Mesothelial cell of epicardium (in vitro differentiated cells): ENCODE results near the gene CSDE1. TPM values are rescaled to one million over a fixed set of nuclear protein-coding genes. Genes with fewer than 3 reads are reported as not detected.

Experiments used
- DNase-seq, 2 experiments: peaks; one replicate each; pipeline ENCODE4 v3.0.0; 2021; ENCODE audit warnings: low spot score in 2 of 2; ENCODE audit not compliant: unreplicated experiment in 2 of 2
- H3K27ac Mint-ChIP-seq: 2 replicates; pipeline ENCODE4 v1.8.0; 2021; ENCODE audit warnings: mixed read lengths
- H3K27me3 Mint-ChIP-seq: 2 replicates; pipeline ENCODE4 v1.8.0; 2021; ENCODE audit warnings: low read depth, mixed read lengths
- H3K36me3 Mint-ChIP-seq: 2 replicates; pipeline ENCODE4 v1.8.0; 2021; ENCODE audit warnings: mixed read lengths
- H3K4me1 Mint-ChIP-seq: 2 replicates; pipeline ENCODE4 v1.8.0; 2021; ENCODE audit warnings: mixed read lengths
- H3K4me3 Mint-ChIP-seq: 2 replicates; pipeline ENCODE4 v1.8.0; 2021; ENCODE audit warnings: mild to moderate bottlenecking, moderate library complexity, mixed read lengths
- H3K9me3 Mint-ChIP-seq: 2 replicates; pipeline ENCODE4 v1.8.0; 2021; ENCODE audit warnings: mixed read lengths
- CTCF ChIP-seq: fragments of 200-600 bp; sonication (generic); IDR thresholded peaks from one replicate; pipeline ENCODE4 v1.5.0; 2021; ENCODE audit warnings: antibody characterized with exemption; ENCODE audit not compliant: unreplicated experiment
- total RNA-seq: library from RNA; stranded (reverse); gene quantifications from 3 replicates; pipeline ENCODE4 v1.2.1, GENCODE V29; 2021

CSDE1 gene
- total RNA-seq, 1 donor from 2014 or later, result 524 TPM

DNA sequence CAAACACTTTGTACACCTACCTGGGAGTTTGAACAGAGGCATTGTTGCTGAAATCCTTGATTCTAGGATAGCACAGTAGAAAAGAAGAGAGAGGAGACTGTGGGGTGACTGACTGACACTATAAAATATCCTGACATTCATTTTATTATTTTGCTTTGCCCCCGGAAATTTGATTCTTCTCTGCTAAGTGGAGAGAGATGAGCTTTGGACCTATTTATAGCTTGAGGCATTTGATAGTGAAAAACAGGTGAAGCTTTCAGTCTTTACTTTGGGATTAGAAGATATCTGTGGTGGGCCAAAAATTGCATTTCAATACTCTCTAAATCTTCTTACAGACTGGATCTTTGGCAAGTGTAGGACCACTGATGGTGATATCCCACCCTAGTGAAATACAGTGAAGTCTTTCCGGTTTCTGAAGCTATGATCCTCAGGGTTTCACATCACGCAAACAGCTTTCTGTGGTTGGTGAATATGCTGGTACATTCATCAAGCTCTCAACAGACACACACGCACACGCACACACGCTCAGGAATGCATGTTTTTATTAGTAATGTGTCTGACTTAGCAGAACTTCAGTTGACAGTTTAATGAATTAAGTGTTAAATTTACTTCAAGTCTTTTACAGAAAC lies 62.2 kb downstream of the CSDE1 start, which contains the start of gene AMPD1:
TSS of gene AMPD1 (minus strand) at position 117 of the 629 bp plus-strand sequence. CDS start at position 42, 75 bp downstream.
- H3K27me3 Mint-ChIP-seq, result peaks cover 23% of the 10 kb centered on the region
- H3K4me3 Mint-ChIP-seq, result no peak within 1 kb of the TSS
- no peak for TF ChIP-seq CTCF
- DNase-seq, result no peak
- no peaks in the 10 kb centered on the region for H3K36me3 Mint-ChIP-seq
- peaks cover 8% of the 10 kb centered on the region for H3K4me1 Mint-ChIP-seq
- H3K9me3 Mint-ChIP-seq, result no peaks in the 10 kb centered on the region
- no peak within 1 kb of the TSS for H3K27ac Mint-ChIP-seq

GRCh38 chr1:114694540-114695310 lies 63.1 kb downstream of the CSDE1 start:
- peaks cover 26% of the 10 kb centered on the region for H3K27me3 Mint-ChIP-seq
- H3K27ac Mint-ChIP-seq, result no peak overlapping the region
- H3K4me3 Mint-ChIP-seq, result no peak overlapping the region

GRCh38 chr1:114692947-114693346 lies 64.8 kb downstream of the CSDE1 start:
- Mint-ChIP-seq H3K27me3 (peaks cover 33% of the 10 kb centered on the region), H3K27ac (no peak overlapping the region), H3K36me3 (no peaks in the 10 kb centered on the region), H3K4me3 (no peak overlapping the region), H3K9me3 (no peaks in the 10 kb centered on the region), H3K4me1 (peaks cover 8% of the 10 kb centered on the region)
- TF ChIP-seq CTCF, result no peak
- DNase-seq, result no peak

More at GRCh38 chr1:114694540-114695310, 63.1 kb downstream of the CSDE1 start:
- no peak for TF ChIP-seq CTCF
- Mint-ChIP-seq H3K4me1 (peaks cover 8% of the 10 kb centered on the region), H3K36me3 (no peaks in the 10 kb centered on the region), H3K9me3 (no peaks in the 10 kb centered on the region)
- no peak for DNase-seq

DNA sequence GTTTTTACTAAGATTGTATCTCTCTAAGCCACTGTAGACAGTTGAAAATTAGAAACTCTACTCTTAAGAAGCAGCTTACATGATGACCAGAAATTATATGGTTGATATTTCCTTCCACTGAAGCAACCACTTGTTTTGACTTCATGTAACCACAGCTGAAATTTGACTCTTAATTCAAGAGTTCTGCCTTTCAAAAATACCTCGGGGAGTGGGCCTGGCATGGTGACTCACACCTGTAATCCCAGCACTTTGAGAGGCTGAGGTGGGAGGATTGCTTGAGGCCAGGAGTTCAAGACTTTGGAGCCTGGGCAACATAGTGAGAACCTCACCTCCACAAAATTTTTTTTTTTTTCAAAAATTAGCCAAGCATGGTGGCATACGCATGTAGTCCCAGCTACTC lies 66.7 kb downstream of the CSDE1 start:
- H3K27me3 Mint-ChIP-seq, result peaks cover 46% of the 10 kb centered on the region
- no peaks in the 10 kb centered on the region for H3K9me3 Mint-ChIP-seq
- no peak for TF ChIP-seq CTCF
- DNase-seq, result no peak
- H3K4me1 Mint-ChIP-seq, result peaks cover 8% of the 10 kb centered on the region
- no peak overlapping the region for H3K27ac Mint-ChIP-seq
- no peaks in the 10 kb centered on the region for H3K36me3 Mint-ChIP-seq
- H3K4me3 Mint-ChIP-seq, result no peak overlapping the region

DNA sequence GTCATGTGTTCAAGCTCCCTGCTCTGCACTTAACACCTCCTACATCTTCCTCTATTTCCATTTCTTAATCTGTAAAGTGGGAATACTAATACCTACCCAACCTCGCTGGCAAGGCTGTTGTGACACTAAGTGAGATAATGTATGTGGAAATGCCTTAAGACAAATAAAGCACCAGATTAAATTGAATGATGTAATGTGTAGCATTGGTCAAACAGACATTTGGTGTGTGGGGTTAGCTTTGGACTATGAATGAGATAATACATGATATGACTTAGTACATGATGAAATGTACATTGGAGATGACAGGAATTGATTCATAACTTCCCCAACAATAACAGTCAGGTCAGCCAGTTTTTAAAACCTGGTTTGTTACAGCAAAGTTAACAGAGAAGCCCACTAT lies 67.6 kb downstream of the CSDE1 start:
- H3K36me3 Mint-ChIP-seq, result no peaks in the 10 kb centered on the region
- H3K4me3 Mint-ChIP-seq, result no peak overlapping the region
- H3K27ac Mint-ChIP-seq, result no peak overlapping the region

More for the DNA sequence above, 67.6 kb downstream of the CSDE1 start:
- H3K27me3 Mint-ChIP-seq, result peaks cover 51% of the 10 kb centered on the region
- DNase-seq, result no peak
- no peaks in the 10 kb centered on the region for H3K9me3 Mint-ChIP-seq
- no peak for TF ChIP-seq CTCF
- peaks cover under 1% of the 10 kb centered on the region for H3K4me1 Mint-ChIP-seq
